Measurements from ENCODE around the gene C9orf43. TPM values are rescaled to one million over a fixed set of nuclear protein-coding genes. Genes with fewer than 3 reads are reported as not detected.

C9orf43 gene, protein sequence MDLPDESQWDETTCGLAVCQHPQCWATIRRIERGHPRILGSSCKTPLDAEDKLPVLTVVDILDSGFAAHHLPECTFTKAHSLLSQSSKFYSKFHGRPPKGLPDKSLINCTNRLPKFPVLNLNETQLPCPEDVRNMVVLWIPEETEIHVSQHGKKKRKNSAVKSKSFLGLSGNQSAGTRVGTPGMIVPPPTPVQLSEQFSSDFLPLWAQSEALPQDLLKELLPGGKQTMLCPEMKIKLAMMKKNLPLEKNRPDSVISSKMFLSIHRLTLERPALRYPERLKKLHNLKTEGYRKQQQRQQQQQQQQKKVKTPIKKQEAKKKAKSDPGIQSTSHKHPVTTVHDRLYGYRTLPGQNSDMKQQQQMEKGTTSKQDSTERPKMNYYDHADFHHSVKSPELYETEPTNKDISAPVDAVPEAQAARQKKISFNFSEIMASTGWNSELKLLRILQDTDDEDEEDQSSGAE
- total RNA-seq: 0.65 and 0.89 TPM in 2 replicates

DNA sequence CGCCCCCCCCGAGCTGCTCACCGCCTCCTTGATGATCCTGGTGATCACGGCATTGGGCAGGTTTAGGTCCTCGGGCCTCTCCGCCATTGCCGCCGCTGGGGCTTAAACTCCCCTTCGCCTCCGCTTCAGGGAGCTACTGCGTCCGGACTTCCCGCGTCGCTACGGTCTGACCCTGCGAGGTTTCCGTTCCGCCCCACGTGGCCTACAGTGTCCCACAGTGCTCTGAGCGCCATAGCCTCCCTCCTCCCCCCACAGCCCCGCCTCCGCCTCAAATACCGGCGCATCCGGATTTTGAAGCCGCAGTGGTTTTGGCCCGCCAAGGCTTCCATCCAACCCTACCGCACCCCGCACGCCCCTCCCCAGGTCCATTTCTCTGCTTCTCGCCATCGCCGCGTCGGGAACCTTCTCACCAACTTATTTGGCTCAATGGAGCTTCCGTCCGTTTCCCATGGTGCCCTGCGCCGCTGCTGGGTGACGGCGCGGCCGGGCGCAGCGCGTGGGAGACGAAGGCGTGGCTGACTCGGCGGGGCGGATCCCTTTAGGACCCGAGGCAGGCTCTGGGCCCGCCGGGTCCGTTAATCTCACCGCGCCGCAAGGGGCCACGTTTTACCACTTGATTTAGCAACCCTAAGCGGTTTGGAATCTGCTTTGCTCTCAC, at the start of gene C9orf43, which contains the start of gene POLE3:
Gene C9orf43, plus strand, starts transcription at position 541 of the 658 bp plus-strand sequence. CDS start 2,747 bp downstream, outside the sequence.
Gene POLE3, minus strand, starts transcription at position 469 of the 658 bp plus-strand sequence. Its CDS starts 382 bp downstream, at position 87.

DNA sequence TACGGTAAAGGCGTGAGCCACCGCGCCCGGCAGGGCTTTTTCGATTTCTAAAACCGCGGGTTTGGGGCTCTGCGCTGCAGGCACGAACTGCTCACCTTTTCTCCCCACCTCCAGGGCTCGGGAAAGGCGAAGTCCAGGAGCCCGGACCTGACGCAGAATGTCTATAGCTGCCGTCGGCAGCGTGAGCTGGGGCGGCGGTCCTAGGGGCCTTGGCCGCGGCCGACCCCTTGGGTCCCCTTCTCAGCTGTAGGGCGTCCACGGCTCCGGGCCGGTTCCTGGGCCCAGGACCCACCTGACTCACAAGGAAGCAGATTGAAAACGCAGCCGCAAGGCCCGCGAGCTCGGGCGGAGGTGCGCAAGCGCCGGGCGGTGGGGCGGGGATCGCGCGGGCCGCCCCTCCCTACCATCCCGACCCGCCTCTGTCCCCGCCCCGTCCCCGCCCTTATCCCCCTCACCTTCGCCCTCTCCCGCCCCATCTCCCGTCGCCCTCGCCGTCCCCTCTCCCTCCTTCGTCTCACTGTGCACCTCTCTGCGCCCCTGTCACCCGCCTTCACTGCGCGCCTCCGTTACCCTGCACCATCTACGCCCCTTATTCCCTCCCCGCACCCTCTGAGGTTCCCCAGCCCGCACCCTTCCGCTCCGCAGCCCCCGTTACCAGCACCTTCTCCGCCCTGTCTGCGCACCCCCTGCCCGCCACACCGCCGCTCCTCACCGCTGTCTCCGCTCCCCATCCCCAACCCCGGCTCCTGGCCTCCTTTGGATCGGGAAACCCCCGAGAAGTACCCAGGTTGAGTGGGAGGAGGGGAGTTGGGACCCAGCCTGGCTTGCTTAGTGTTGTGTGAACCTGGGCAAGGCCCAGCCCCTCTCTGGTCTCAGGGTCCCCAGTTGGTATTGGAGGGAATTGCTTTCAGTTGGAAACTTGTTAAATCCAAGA, 33.6 kb upstream of the C9orf43 start, which contains the start of gene HDHD3:
Gene HDHD3, minus strand, starts transcription at position 353 of the 934 bp plus-strand sequence. CDS start 2,632 bp downstream, outside the sequence.

DNA sequence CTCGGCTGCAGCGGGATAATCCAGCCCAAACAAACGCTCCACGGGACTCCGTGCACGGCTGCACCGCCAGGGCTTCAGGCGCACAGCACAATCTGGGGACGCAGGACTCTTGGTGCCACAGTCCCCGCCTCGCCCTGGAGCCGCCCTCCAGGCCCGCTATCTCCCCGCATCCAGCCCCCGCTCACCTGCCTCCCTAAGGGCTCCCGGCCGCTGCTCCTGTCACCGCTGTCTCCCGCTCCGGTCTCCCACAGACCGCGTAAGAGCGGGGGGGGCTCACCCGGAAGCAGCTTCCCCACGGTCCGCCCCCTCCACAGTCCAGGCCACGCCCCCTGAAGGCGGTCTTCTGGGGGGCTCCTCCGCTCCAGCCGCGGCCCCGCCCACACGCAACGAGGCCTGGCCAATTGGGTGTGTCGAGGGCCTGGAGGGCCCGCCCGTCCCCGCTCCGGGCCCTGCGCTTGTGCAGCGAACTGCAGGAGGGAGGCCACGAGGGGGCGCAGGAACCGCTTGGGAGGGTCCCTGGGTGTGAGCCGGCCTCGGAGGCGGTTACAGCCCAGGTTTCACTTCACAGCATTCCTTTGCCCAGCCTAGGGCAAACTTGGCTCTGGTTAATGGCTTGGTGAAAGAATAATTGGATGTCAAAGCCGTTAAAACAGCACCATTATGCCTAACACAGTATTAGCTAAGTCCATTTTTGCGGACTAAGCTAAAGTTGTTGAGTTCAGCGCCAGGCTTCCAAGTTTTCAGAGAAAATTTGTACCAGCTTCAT, 9.3 kb upstream of the C9orf43 start, which contains the start of gene ALAD:
Gene ALAD, minus strand, starts transcription at position 258 of the 766 bp plus-strand sequence. CDS start 7,725 bp downstream, outside the sequence.

DNA sequence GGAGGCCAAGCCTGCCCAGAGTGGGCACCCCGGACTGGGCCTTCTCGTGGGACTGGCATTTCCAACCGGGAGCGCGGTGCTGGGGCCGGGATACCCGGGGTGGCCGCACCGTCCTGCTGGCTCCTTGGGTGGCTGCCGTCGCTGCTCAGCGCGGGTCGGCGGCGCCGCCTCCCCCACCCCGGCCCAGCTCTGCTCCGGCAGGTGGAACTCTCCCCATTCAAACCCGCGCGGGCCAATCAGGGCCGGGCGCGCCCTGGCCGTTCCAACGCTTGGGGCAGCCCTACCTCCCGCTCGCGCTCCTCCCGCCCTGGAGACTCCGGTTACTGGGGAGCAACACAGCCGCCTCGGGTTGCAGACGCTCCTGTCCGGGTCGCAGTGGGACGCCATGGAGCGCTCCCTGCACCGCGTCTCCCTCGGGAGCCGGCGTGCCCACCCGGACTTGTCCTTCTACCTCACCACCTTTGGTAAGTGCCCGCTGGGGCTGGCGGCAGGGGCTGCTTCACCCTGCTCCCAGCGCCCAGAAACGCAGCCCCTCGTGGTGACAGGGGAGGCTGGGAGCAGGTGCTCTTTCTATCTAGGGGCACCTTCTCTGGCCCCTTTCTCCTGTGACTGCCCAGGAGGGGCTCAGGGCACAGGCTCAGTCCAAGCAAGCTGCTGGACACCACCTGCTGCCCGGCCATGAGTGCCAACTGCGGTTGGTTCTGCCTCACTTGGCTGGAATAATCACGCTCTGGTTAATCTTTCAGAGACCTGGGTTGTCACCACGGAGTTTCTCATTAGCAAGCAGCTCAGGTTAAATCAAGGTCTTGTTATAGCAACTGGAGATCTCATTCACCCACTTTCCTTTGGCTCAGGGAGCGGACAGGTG, 53.1 kb downstream of the C9orf43 start, which contains the start of gene RGS3:
Gene RGS3, plus strand, starts transcription at position 310 of the 868 bp plus-strand sequence. Its CDS starts 76 bp downstream, at position 386.

Other genes with a start within 250 kb of the C9orf43 start
- gene FKBP15, start 189.5 kb upstream of the C9orf43 start, total RNA-seq: 12.4 and 13.1 TPM in 2 replicates
- gene SLC31A1, start 189.2 kb upstream of the C9orf43 start, total RNA-seq: 12.1 and 13.2 TPM in 2 replicates
- gene CDC26, start 135.2 kb upstream of the C9orf43 start, total RNA-seq: 12.8 and 14.3 TPM in 2 replicates
- 12.9 and 25.6 TPM in 2 replicates for gene PRPF4, start 135.1 kb upstream of the C9orf43 start, total RNA-seq
- gene RNF183, start 107.4 kb upstream of the C9orf43 start, total RNA-seq: 0.38 TPM in 1 of 2 replicates, not detected in the other
- gene WDR31, start 70.5 kb upstream of the C9orf43 start, total RNA-seq: 0.16 and 1.8 TPM in 2 replicates
- gene BSPRY, start 61.2 kb upstream of the C9orf43 start, total RNA-seq: 0.13 and 0.65 TPM in 2 replicates
- 13.5 and 16.5 TPM in 2 replicates for gene HDHD3, start 33.8 kb upstream of the C9orf43 start, total RNA-seq
- gene ALAD, start 9.5 kb upstream of the C9orf43 start, total RNA-seq: 6.8 and 13.9 TPM in 2 replicates
- 20.5 and 59.6 TPM in 2 replicates for gene POLE3, start 72 bp upstream of the C9orf43 start, total RNA-seq
- gene RGS3, start 53.0 kb downstream of the C9orf43 start, total RNA-seq: 64.4 and 107 TPM in 2 replicates